Measurements from ENCODE around the gene FGFR2.
"Not testable (repeated sequence)": the region's sequence is repeated elsewhere in the genome, so short reads cannot be mapped to it uniquely, and the experiment has no call there.

The FGFR2 gene

GRCh38 chr10:121556455-121556854 lies 41.8 kb downstream of the FGFR2 start:
- in situ Hi-C loops (cut with HindIII; ENCODE audit: low sequenced_read_pairs), result no loop called here

GRCh38 chr10:121554916-121555315 lies 43.3 kb downstream of the FGFR2 start:
- in situ Hi-C loops (cut with HindIII; ENCODE audit: low sequenced_read_pairs), result not testable (repeated sequence)

- in situ Hi-C loops (cut with HindIII; ENCODE audit: low sequenced_read_pairs), result no loop called here
These were observed 44.6 kb downstream of the FGFR2 start for GRCh38 chr10:121553511-121554264.

GRCh38 chr10:121552746-121553145 lies 45.5 kb downstream of the FGFR2 start:
- in situ Hi-C loops (cut with HindIII; ENCODE audit: low sequenced_read_pairs), result no loop called here

GRCh38 chr10:121551210-121551885 lies 46.9 kb downstream of the FGFR2 start:
- in situ Hi-C loops (cut with HindIII; ENCODE audit: low sequenced_read_pairs), result no loop called here

- in situ Hi-C loops (cut with HindIII; ENCODE audit: low sequenced_read_pairs), result no loop called here
These were observed 53.9 kb downstream of the FGFR2 start for GRCh38 chr10:121544301-121544869.

GRCh38 chr10:121543545-121543944 lies 54.7 kb downstream of the FGFR2 start:
- in situ Hi-C loops (cut with HindIII; ENCODE audit: low sequenced_read_pairs), result no loop called here

- in situ Hi-C loops (cut with HindIII; ENCODE audit: low sequenced_read_pairs), result no loop called here
These were observed 56.7 kb downstream of the FGFR2 start for GRCh38 chr10:121541450-121542120.

GRCh38 chr10:121540732-121541395 lies 57.4 kb downstream of the FGFR2 start:
- in situ Hi-C loops (cut with HindIII; ENCODE audit: low sequenced_read_pairs), result no loop called here

GRCh38 chr10:121539786-121540185 lies 58.5 kb downstream of the FGFR2 start:
- in situ Hi-C loops (cut with HindIII; ENCODE audit: low sequenced_read_pairs), result no loop called here

GRCh38 chr10:121536310-121536913 lies 61.8 kb downstream of the FGFR2 start:
- in situ Hi-C loops (cut with HindIII; ENCODE audit: low sequenced_read_pairs), result no loop called here

GRCh38 chr10:121535381-121535780 lies 62.9 kb downstream of the FGFR2 start:
- in situ Hi-C loops (cut with HindIII; ENCODE audit: low sequenced_read_pairs), result no loop called here

GRCh38 chr10:121532292-121532864 lies 65.9 kb downstream of the FGFR2 start:
- in situ Hi-C loops (cut with HindIII; ENCODE audit: low sequenced_read_pairs), result no loop called here

GRCh38 chr10:121531830-121532178 lies 66.4 kb downstream of the FGFR2 start:
- in situ Hi-C loops (cut with HindIII; ENCODE audit: low sequenced_read_pairs), result no loop called here

- in situ Hi-C loops (cut with HindIII; ENCODE audit: low sequenced_read_pairs), result no loop called here
These were observed 67.0 kb downstream of the FGFR2 start for GRCh38 chr10:121531076-121531829.

- in situ Hi-C loops (cut with HindIII; ENCODE audit: low sequenced_read_pairs), result no loop called here
These were observed 67.7 kb downstream of the FGFR2 start for GRCh38 chr10:121530481-121531075.

GRCh38 chr10:121527690-121528089 lies 70.6 kb downstream of the FGFR2 start:
- in situ Hi-C loops (cut with HindIII; ENCODE audit: low sequenced_read_pairs), result no loop called here

- in situ Hi-C loops (cut with HindIII; ENCODE audit: low sequenced_read_pairs), result no loop called here
These were observed 71.4 kb downstream of the FGFR2 start for GRCh38 chr10:121526801-121527221.

GRCh38 chr10:121526135-121526790 lies 72.0 kb downstream of the FGFR2 start:
- in situ Hi-C loops (cut with HindIII; ENCODE audit: low sequenced_read_pairs), result no loop called here

All from DLD1 (cell line).